HG03442 (cell line): ENCODE measurements around the gene GLIS1.
"Not testable (repeated sequence)": the region's sequence is repeated elsewhere in the genome, so short reads cannot be mapped to it uniquely, and the experiment has no call there.

ENCODE experiments used
- ATAC-seq: cut with Tn5 transposase; IDR thresholded peaks from one replicate; pipeline ENCODE4 v1.9.1; 2021; ENCODE audit warnings: mild to moderate bottlenecking, moderate library complexity; ENCODE audit not compliant: unreplicated experiment

Gene GLIS1

GRCh38 chr1:53654216-53655210, 84.5 kb downstream of the GLIS1 start:
- ATAC-seq = no peak

- ATAC-seq = no peak
Observed at GRCh38 chr1:53653631-53654030, 85.3 kb downstream of the GLIS1 start.

- ATAC-seq = no peak
Observed at GRCh38 chr1:53653200-53653575, 85.8 kb downstream of the GLIS1 start.

GRCh38 chr1:53652441-53653199, 86.3 kb downstream of the GLIS1 start:
- no peak for ATAC-seq

GRCh38 chr1:53651356-53651755, 87.6 kb downstream of the GLIS1 start:
- ATAC-seq = no peak

- ATAC-seq = no peak
Observed at GRCh38 chr1:53648516-53648915, 90.4 kb downstream of the GLIS1 start.

- ATAC-seq = not testable (repeated sequence)
Observed at GRCh38 chr1:53647915-53648314, 91.0 kb downstream of the GLIS1 start.

- ATAC-seq = no peak
Observed at GRCh38 chr1:53646732-53647131, 92.2 kb downstream of the GLIS1 start.

GRCh38 chr1:53645690-53646078, 93.3 kb downstream of the GLIS1 start:
- ATAC-seq = no peak

GRCh38 chr1:53644909-53645689, 93.9 kb downstream of the GLIS1 start:
- no peak for ATAC-seq

- ATAC-seq = no peak
Observed at GRCh38 chr1:53644496-53644895, 94.5 kb downstream of the GLIS1 start.

GRCh38 chr1:53643881-53644390, 95.0 kb downstream of the GLIS1 start:
- ATAC-seq = no peak

- ATAC-seq = no peak
Observed at GRCh38 chr1:53643041-53643880, 95.7 kb downstream of the GLIS1 start.

- ATAC-seq = no peak
Observed at GRCh38 chr1:53642607-53643006, 96.4 kb downstream of the GLIS1 start.

- ATAC-seq = no peak
Observed at GRCh38 chr1:53642215-53642555, 96.8 kb downstream of the GLIS1 start.

GRCh38 chr1:53641481-53642214, 97.3 kb downstream of the GLIS1 start:
- ATAC-seq = no peak

GRCh38 chr1:53640701-53641075, 98.3 kb downstream of the GLIS1 start:
- ATAC-seq = no peak

- ATAC-seq = no peak
Observed at GRCh38 chr1:53639996-53640700, 98.8 kb downstream of the GLIS1 start.

GRCh38 chr1:53639251-53639763, 99.7 kb downstream of the GLIS1 start:
- ATAC-seq = no peak
